Esophagus mucosa (tissue), 1 donor: ENCODE measurements around the gene LYPLA2. TPM values are rescaled to one million over a fixed set of nuclear protein-coding genes. Genes with fewer than 3 reads are reported as not detected.
"Not testable (repeated sequence)": the region's sequence is repeated elsewhere in the genome, so short reads cannot be mapped to it uniquely, and the experiment has no call there.

Experiments
- ATAC-seq: fragments of 200-7000 bp; cut with Tn5 transposase; one replicate; pipeline ENCODE4 v1.9.1; 2020
- total RNA-seq: library from RNA; stranded (reverse); gene quantifications from one replicate; pipeline ENCODE4 v1.2.4, GENCODE V29; 2023
- donor health status: DM: yes; HTN: yes; CAD: no.

Gene LYPLA2
- total RNA-seq, 1 donor from 2014 or later = 48.9 TPM

GRCh38 chr1:23801338-23801748, 10.4 kb downstream of the LYPLA2 start:
- ATAC-seq = no peak

DNA sequence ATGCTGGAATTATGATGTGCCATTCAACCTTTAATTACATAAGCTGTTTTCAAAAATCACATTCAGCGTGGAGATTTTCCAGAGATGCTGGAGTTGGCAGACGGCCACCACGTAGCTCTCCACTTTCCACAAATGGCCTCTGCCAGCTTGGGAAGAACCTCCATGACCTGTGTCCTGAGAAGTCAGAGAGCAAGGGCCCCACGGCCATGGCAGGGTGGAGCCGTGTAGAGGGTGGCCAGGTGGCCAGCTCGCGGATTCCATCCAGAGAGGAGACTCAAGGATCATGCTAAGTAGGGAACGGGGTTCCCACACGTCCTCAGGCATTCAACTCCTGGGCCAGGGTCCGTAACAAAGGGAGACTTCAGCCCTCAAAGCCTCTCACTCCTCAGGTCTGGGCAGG, 10.9 kb downstream of the LYPLA2 start:
- ATAC-seq = no peak

- not testable (repeated sequence) for ATAC-seq
These were observed 11.9 kb downstream of the LYPLA2 start for GRCh38 chr1:23802809-23803342.

- ATAC-seq = no peak
These were observed 12.7 kb downstream of the LYPLA2 start for GRCh38 chr1:23803674-23804073.

GRCh38 chr1:23804183-23804835, 13.4 kb downstream of the LYPLA2 start:
- ATAC-seq = no peak

GRCh38 chr1:23805025-23805424, 14.1 kb downstream of the LYPLA2 start:
- no peak for ATAC-seq

DNA sequence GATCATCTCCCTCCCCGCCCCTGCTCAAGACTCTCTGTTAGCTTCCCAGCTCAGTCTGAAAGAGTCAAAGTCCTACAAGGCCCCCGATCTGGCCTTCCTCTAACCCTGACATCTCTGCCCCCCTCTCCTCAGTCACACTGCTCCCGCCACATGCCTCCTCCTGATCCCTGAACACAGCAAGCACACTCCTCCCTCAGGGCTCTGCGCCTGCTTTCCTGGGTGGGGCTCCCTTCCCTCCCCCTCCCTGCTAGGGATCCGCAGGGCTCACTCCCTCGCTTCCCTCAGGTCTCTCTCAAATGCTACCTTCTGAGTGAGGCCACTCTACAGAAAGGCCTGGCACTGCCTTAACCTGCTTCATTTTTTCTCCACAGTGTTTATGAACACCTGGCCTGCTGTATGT, 15.3 kb downstream of the LYPLA2 start:
- no peak for ATAC-seq

- ATAC-seq = peak; percentile 24
These were observed 16.5 kb downstream of the LYPLA2 start for GRCh38 chr1:23807453-23807852.

DNA sequence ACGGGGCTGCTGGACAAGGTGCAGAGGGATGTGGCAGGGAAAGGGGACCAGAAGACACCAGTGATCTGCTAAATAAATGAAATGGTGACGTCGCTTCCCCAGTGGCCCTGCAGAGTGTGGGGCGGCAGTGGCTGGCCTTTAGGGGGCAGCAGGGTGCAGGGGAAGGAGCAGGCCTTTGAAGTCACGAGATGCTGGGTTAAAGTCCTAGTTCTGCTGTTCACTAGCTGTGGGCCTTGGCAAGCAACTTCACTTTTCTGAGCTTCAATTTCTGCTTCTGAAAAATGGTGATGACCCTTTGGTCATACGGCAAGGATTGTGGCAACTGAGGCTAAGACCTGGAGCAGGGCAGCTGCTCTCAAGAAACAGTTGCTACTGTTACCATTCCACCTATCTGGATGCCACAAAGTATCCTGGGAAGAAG, 18.8 kb downstream of the LYPLA2 start:
- ATAC-seq = peak; percentile 68

DNA sequence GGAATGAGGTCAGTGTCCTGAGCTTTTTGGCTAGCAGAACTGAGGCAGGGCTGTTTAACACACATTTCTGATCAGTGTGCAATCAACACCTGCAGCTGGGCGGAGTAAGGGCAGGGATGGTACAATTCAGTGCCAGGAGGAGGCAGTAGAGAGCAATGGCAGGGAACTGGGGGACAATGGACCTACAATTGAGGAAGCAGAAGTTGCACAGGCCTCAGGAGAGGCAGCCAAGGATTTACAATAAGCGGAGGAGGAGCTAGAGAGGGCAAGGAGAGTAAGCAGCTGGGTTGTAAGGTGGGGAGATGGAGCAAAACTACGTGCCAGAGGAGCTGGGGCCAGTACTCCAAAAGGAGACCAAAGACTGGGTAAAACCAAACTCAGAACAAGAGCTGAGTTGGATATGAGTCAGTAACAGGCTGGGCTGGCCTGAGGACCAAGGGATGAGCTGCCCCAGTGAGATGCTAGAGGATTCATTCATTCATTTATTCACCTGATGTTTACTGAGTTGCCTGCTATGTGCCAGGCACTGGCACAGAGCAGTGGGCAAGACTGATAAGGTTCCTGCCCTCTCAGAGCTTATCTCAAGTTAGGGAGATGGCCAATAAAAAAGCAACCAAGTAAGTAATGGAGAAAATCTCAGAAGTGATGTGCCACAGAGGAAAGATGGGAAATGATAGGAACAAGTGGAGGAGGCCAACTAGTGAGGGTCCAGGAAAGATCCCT, 20.0 kb downstream of the LYPLA2 start:
- ATAC-seq = peak; percentile 78

GRCh38 chr1:23814016-23814415, 23.1 kb downstream of the LYPLA2 start:
- no peak for ATAC-seq

DNA sequence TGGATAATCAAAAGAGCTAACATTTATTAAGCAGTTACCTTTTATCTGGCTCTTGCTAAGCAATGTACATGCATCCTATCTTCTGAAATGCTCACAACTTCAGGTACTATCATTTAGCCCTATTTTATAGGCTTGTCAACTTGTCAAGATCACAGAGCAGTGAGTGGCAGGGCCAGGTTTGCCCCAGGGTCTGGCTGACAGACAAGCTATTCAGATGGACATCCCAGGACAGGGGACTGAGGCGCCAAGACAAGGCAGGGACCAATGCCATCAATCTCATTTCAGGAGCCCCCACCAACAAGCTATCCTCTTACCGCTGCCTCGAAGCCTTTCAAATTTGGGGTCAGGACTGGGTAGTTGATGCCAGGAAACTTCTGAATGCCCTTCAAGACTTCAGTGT, 25.4 kb downstream of the LYPLA2 start:
- ATAC-seq = no peak

DNA sequence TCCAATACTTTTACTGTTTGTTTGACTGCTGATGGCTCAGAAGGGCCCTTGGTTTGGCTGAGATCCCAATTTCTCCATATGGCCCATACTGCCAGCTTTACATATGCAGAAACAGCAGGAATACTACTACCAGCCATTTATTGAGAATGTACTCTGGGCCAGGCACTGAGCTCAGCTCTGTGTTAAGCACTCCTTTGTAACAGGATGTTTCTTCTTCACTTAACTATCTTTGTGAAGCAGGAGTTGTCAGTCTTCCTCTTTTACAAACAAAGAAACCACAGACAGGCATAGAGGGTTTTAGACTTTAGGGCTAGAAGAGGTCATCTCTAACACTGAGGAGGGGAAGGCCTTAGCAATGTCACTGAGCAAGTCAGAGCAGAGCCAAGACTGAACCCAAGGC, 26.0 kb downstream of the LYPLA2 start:
- no peak for ATAC-seq

DNA sequence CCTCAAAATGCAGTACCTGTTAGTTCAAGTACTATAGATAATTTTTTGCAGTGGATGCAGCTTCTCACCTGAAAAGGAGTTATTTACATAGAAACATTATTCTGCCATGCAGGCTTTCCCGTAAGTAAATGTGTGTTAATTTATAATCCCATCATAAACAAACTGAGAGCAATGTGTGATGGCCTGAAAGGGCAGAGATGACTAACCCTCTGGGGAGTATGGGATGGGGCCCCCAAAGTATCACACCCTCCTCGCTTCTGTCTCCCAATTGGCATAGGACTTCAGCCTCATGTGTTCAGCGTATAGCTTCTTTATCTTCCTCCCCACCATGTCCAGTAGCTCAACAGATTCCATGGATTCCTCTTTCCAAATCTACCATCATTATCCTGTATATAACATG, 26.7 kb downstream of the LYPLA2 start:
- no peak for ATAC-seq

- ATAC-seq = no peak
These were observed 32.8 kb downstream of the LYPLA2 start for GRCh38 chr1:23823767-23824166.

DNA sequence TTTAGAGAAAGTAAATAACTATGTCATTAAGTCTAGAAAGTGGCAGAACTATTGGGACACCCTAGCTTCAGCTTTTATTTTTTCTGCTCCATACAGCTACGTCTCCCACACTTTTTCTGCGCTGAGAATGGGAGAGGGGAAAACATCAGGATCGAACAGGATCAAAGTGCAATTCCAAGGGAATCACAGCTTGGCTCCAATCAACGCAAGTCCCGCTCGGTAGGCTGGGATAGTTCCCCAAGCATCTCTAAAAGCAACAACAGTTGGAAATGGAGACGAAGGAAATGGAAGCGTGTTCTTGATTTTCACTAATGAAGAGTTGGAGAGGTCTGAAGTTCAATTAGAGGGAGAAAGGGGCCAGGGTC, 33.7 kb downstream of the LYPLA2 start:
- ATAC-seq = no peak

DNA sequence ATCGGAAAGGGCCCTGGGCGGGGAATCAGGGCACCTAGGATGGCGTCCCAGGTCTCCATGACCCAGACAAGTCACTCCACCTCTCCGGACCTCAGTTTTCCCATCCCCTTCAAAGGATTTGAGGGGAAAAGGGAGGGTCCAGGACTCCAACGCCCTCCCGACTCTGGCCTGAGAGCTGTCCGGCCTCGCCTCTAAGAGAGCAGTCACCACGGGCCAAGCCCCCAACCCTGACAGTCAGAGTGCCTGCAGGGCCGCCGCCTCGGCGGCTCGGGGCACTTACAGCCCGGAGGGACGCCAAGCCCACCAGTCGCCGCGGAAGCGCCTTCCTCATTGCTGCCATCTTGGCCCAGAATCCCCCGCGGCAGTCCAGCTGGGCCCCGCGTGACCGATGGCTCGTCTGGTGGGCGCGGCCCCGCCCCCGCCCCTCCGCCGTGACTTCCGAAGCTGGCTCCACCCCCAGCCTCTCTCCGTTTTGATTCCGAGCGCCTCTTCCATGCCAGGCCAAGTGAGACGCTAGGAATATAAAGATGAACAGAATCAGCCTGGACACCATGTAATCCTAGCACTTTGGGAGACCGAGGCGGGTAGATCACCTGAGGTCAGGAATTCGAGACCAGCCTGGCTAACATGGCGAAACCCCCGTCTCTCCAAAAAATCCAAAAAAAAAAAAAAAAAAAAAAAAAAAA, 34.3 kb downstream of the LYPLA2 start, which contains the start of gene HMGCL:
Gene HMGCL (minus strand): TSS at position 354 of the 686 bp plus-strand sequence. CDS start 14 bp downstream, at position 340.
- peak; percentile 95 for ATAC-seq

- ATAC-seq = no peak
These were observed 35.0 kb downstream of the LYPLA2 start for GRCh38 chr1:23825762-23826522.

DNA sequence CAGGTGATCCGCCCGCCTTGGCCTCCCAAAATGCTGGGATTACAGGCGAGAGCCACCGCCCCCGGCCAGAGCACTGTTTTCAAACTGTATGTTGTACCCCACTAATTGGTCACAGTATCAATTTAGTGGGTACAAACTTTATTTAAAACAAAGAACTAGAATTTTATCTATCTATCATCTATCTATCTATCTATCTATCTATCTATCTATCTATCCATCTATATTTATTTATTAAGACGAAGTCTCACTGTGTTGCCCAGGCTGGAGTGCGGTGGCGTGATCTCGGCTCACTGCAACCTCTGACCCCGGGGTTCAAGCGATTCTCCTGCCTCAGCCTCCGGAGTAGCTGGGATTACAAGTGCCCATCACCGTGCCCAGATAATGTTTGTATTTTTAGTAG, 35.6 kb downstream of the LYPLA2 start:
- ATAC-seq = not testable (repeated sequence)

DNA sequence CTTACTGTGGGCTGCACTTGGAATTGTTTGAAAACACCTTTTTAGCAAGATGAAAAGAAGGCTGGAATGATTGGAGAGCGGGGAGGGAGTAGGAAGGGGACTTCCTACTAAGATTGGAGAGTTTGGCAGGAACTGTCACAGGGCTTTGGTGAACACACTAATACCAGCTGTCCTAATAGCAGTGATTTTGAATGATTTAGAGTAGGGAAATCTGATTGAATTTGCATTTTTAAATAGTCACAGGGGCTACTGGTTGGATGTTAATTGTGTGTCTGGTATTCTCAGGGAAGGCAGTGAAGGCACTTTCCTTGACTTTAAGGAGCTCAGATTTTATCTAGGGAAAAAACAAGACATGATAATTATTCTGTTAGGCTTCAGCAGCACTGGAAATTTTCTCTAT, 36.8 kb downstream of the LYPLA2 start:
- ATAC-seq = no peak

- ATAC-seq = not testable (repeated sequence)
These were observed 43.2 kb downstream of the LYPLA2 start for GRCh38 chr1:23834156-23834555.

DNA sequence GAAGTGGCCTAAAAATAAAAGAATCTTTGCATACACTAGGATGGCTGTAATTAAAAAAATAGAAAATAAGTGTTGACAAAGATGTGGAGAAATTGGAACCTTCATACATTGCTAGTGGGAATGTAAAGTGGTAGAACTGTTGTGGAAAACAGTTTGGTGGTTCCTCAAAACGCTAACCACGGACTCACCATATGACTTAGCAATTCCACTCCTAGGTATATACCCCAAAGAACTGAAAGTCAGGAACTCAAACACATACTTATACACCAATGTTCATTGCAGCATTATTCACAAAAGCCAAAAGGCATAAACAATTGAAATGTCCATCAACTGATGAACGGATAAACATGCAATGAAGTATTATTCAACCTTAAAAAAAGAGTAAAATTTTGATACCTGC, 45.1 kb downstream of the LYPLA2 start:
- no peak for ATAC-seq

- ATAC-seq = peak; percentile 36
These were observed 47.0 kb downstream of the LYPLA2 start for GRCh38 chr1:23837908-23838307.
